Measurements from ENCODE around the gene JAG1.

- no peak for TF ChIP-seq MXI1 (conservative IDR thresholded peaks at IDR 0.05; ENCODE audit: poor library complexity, severe bottlenecking)
- no peak for TF ChIP-seq POLR2AphosphoS5 (IDR thresholded peaks at IDR 0.05)
- no peak for TF ChIP-seq EZH2 (IDR thresholded peaks at IDR 0.05; ENCODE audit: borderline replicate concordance, insufficient read depth, low read length, poor library complexity, severe bottlenecking)
- TF ChIP-seq REST (IDR thresholded peaks at IDR 0.05; ENCODE audit: borderline replicate concordance), result no peak
- no peak for TF ChIP-seq CTCF (IDR thresholded peaks at IDR 0.05; ENCODE audit: poor library complexity, severe bottlenecking)
- TF ChIP-seq TAF1 (IDR thresholded peaks at IDR 0.05; ENCODE audit: low read depth), result no peak
- no peak for TF ChIP-seq EP300 (conservative IDR thresholded peaks at IDR 0.05; ENCODE audit: poor library complexity, severe bottlenecking)
- no peak for TF ChIP-seq RAD21 (conservative IDR thresholded peaks at IDR 0.05)
Observed at GRCh38 chr20:10707068-10707467, 33.3 kb upstream of the JAG1 start.

Data from neural cell (in vitro differentiated cells).